ENCODE data around the gene KCNJ11. TPM values are rescaled to one million over a fixed set of nuclear protein-coding genes. Genes with fewer than 3 reads are reported as not detected.

KCNJ11 gene
- total and polyA plus RNA-seq, 9 donors: 12.9 to 23.5 (median 16.9) TPM

DNA sequence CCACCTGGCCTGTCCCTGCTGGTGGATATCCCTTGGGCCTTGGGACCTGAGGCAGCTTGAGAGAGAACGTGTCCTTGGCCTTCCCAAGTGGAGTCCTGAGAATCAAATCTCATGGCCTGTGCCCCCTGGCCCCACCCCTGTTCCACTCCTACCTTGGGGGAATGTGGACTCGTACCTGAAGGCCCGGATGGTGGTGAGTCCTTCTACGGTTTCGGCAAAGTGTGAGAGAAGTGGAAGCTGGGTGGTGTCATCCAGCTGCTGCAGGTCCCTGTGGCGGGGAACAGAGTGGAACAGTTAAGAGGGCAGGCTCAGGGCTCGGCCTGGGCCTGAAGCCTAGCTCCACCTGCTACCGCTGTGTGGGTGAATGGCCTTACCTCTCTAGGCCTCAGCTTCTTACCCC lies 14.0 kb upstream of the KCNJ11 start:
- 90% methylated on average over 7 of the region's 8 CpGs for WGBS (ENCODE audit: insufficient coverage)
- Histone ChIP-seq H3K9me3 (replicated peaks; ENCODE audit: control insufficient read depth, low read depth, low read length) (no peaks in the 10 kb centered on the region), H3K36me3 (ENCODE audit: control insufficient read depth, insufficient read depth, low read length) (no peaks in the 10 kb centered on the region), H3K4me3 (ENCODE audit: low read length) (no peak overlapping the region), H3K27me3 (ENCODE audit: control insufficient read depth, insufficient read depth, low read length) (no peaks in the 10 kb centered on the region), H3K27ac (ENCODE audit: low read length) (no peak overlapping the region), H3K4me1 (ENCODE audit: control insufficient read depth, insufficient read depth, low read length) (peaks cover 26% of the 10 kb centered on the region)
- DNase-seq: no peak

DNA sequence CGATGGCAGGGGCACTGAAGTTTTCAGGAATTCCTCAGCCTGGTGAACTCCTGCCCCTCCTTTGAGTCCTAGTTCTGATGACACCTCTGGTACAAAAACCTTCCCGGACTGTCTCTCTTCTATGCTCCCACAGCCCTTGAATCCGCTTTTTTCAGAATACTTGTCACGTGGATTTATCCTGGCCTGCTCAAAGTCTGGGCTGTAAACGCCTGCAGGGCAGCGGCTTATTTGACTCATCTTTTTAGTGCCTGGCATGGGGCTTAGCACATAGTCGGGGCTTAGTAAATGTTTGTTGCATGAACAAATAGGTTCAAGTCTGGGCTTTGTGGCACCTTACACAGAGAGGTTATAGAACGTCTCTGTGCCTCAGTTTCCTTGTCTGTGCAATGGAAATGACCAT lies 13.4 kb upstream of the KCNJ11 start:
- Histone ChIP-seq H3K36me3 (ENCODE audit: control insufficient read depth, insufficient read depth, low read length) (no peaks in the 10 kb centered on the region), H3K9me3 (replicated peaks; ENCODE audit: control insufficient read depth, low read depth, low read length) (no peaks in the 10 kb centered on the region), H3K27me3 (ENCODE audit: control insufficient read depth, insufficient read depth, low read length) (no peaks in the 10 kb centered on the region), H3K4me3 (ENCODE audit: low read length) (no peak overlapping the region), H3K27ac (ENCODE audit: low read length) (no peak overlapping the region), H3K4me1 (ENCODE audit: control insufficient read depth, insufficient read depth, low read length) (peaks cover 26% of the 10 kb centered on the region)
- no peak for DNase-seq
- 83% methylated on average over 8 of the region's 8 CpGs for WGBS (ENCODE audit: insufficient coverage)

DNA sequence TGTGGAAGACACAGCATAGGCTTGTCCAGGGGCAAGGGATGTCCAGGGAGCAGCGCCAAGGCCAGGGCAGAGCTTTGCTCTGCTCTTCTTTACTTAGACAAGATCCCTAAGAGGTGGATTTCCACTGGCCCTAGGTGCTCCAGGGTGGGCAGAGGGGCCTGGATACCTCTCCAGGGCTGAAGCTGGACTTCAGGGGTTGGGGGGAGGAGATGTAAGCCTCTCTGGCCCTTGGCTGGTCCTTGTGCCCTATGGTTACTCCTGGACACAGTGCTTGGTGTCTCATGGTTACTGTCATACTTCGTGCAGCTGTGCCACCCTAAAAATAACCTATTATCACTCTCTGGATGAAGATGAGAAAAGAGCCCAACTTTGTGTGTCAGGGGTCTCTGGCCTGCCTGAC lies 12.9 kb upstream of the KCNJ11 start:
- H3K4me1 ChIP-seq (ENCODE audit: control insufficient read depth, insufficient read depth, low read length): peaks cover 22% of the 10 kb centered on the region
- no peaks in the 10 kb centered on the region for H3K9me3 ChIP-seq (replicated peaks; ENCODE audit: control insufficient read depth, low read depth, low read length)
- no peak overlapping the region for H3K4me3 ChIP-seq (ENCODE audit: low read length)
- DNase-seq: peak; percentile 18
- H3K27ac ChIP-seq (ENCODE audit: low read length): no peak overlapping the region
- no peaks in the 10 kb centered on the region for H3K27me3 ChIP-seq (ENCODE audit: control insufficient read depth, insufficient read depth, low read length)
- no CpG with 5 or more reads among the region's 2 CpGs for WGBS (ENCODE audit: insufficient coverage)
- no peaks in the 10 kb centered on the region for H3K36me3 ChIP-seq (ENCODE audit: control insufficient read depth, insufficient read depth, low read length)

DNA sequence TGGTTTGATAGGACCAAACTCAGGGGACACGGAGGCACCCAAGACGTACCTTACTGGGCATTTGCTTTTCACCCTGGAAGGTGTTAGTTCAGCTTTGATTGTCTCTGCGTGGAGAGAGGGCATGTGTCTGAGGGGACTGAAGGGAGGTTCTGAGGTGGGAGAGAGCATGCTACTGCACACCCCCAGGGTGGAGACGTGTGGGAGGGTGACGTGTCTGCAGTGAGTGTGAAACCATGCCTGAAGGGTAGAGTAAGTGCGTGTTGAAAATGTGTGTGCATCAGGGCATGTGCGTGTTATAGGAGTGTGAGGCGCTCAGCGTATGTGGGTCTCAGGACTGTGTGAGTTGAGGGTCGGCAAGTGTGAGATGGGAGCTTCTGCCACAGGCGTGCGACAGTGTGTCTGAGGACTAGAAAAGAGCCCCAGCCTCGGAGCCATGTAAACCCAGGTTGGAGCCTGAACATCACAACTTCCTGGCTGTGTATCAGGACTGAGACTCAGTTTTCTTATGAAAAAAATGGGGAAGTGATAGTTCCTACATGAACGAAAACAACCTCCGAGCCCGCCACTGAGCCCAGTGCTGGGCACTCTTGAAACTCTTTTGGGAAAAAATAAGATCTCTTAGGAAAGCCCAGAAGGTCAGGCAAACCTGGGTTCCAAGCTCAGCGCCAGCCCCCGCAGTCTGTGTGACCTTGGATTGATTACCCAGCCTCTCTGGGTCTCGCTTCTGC lies 11.8 kb upstream of the KCNJ11 start:
- WGBS (ENCODE audit: insufficient coverage): 81% methylated on average over 16 of the region's 19 CpGs
- no peak for DNase-seq
- Histone ChIP-seq H3K4me3 (ENCODE audit: low read length) (no peak overlapping the region), H3K9me3 (replicated peaks; ENCODE audit: control insufficient read depth, low read depth, low read length) (no peaks in the 10 kb centered on the region), H3K4me1 (ENCODE audit: control insufficient read depth, insufficient read depth, low read length) (peaks cover 12% of the 10 kb centered on the region), H3K36me3 (ENCODE audit: control insufficient read depth, insufficient read depth, low read length) (no peaks in the 10 kb centered on the region), H3K27ac (ENCODE audit: low read length) (no peak overlapping the region), H3K27me3 (ENCODE audit: control insufficient read depth, insufficient read depth, low read length) (no peaks in the 10 kb centered on the region)

DNA sequence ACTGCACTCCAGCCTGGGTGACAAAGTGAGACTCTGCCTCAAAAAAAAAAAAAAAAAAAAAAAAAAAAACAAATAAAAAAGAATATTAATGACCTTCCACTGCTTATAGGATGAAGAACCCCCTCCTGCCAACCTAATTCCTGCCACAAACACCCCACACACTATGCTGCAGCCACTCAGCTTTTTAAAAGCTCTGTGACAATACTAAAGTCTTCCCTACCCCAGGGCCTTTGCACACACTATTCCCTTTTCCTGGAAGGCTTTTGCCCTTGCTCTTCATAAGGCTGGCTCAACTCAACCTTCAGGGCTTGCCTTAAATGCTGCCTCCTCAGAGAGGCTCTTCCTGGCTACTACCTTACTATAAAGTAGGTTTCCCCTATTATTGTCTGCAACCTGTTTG lies 10.8 kb upstream of the KCNJ11 start:
- DNase-seq: no peak
- Histone ChIP-seq H3K4me3 (ENCODE audit: low read length) (no peak overlapping the region), H3K9me3 (replicated peaks; ENCODE audit: control insufficient read depth, low read depth, low read length) (no peaks in the 10 kb centered on the region), H3K36me3 (ENCODE audit: control insufficient read depth, insufficient read depth, low read length) (no peaks in the 10 kb centered on the region), H3K27me3 (ENCODE audit: control insufficient read depth, insufficient read depth, low read length) (no peaks in the 10 kb centered on the region), H3K27ac (ENCODE audit: low read length) (no peak overlapping the region), H3K4me1 (ENCODE audit: control insufficient read depth, insufficient read depth, low read length) (peaks cover 9% of the 10 kb centered on the region)

DNA sequence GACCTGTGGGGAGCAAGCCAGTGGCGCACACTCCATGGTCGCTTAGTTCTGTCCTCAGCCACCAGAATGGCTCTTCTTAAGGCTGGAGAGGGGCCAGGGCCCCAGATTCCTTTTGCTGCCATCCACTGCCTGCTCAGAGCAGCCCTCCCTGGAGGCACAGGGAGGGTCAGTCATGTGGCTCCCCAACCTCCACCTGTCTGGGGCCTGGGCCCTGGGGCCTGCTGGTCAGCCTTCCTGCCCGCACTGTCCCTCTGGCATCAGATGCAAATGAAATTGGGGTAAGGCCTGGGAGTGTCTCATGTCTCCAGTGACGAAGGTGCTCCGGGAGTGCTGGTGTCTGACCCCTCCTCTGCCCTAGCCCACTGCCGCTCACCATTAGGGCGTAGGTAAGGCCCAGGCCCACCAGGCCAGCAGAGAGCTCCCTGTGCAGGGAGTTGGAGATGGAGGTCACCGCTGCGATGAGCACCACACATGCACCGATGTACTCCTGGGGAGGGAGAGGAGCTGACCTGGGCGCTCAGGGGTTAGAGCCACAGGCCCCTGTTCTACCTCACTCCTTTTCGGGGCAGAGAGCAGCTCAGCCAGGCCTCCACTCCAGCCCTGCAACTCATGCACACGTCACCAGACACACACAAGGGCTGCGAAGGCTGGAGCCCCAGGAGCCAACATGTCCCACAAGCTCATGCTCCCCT lies 9.0 kb upstream of the KCNJ11 start:
- no peaks in the 10 kb centered on the region for H3K27me3 ChIP-seq (ENCODE audit: control insufficient read depth, insufficient read depth, low read length)
- 84% methylated on average over 10 of the region's 14 CpGs for WGBS (ENCODE audit: insufficient coverage)
- H3K4me1 ChIP-seq (ENCODE audit: control insufficient read depth, insufficient read depth, low read length): peaks cover 9% of the 10 kb centered on the region
- no peak overlapping the region for H3K27ac ChIP-seq (ENCODE audit: low read length)
- no peak for DNase-seq
- no peaks in the 10 kb centered on the region for H3K9me3 ChIP-seq (replicated peaks; ENCODE audit: control insufficient read depth, low read depth, low read length)
- no peaks in the 10 kb centered on the region for H3K36me3 ChIP-seq (ENCODE audit: control insufficient read depth, insufficient read depth, low read length)
- no peak overlapping the region for H3K4me3 ChIP-seq (ENCODE audit: low read length)

DNA sequence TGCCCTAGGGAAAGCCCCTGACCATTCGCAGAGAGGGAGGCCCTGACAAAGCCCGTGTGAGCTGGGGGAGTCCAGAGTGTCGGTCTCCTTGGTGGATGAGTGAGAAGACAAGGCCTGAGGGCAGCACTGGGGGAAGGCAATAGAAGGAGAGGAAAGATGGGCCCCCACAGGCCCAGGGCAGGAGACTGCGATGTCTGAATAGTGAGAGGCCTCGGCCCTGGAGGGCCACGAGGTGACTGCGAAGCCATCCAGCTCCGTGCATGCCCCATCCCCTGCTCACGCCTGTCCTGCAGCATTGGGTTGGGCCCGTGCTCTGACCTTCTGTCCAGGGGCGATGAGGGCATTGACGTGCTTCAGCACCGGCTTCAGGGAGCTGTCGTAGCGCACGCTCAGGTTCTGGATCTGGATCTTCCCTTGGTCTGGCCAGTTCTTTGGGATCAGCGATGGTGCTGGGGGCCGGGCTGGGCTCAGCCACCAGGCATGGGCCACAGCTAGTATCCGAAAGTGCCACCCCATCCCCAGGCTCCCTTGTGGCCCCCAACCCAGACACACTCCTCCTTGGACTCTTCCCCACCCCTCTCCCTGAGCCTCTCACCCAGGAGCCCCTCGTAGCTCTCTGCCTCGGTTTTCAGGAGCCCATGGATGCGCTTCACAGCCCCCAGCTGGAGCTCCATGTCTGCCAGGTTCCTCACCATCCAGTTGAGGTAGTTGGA lies 8.3 kb upstream of the KCNJ11 start:
- no peak overlapping the region for H3K4me3 ChIP-seq (ENCODE audit: low read length)
- no peak for DNase-seq
- H3K9me3 ChIP-seq (replicated peaks; ENCODE audit: control insufficient read depth, low read depth, low read length): no peaks in the 10 kb centered on the region
- H3K27me3 ChIP-seq (ENCODE audit: control insufficient read depth, insufficient read depth, low read length): no peaks in the 10 kb centered on the region
- WGBS (ENCODE audit: insufficient coverage): 87% methylated on average over 21 of the region's 22 CpGs
- peaks cover 9% of the 10 kb centered on the region for H3K4me1 ChIP-seq (ENCODE audit: control insufficient read depth, insufficient read depth, low read length)
- H3K36me3 ChIP-seq (ENCODE audit: control insufficient read depth, insufficient read depth, low read length): no peaks in the 10 kb centered on the region
- no peak overlapping the region for H3K27ac ChIP-seq (ENCODE audit: low read length)

DNA sequence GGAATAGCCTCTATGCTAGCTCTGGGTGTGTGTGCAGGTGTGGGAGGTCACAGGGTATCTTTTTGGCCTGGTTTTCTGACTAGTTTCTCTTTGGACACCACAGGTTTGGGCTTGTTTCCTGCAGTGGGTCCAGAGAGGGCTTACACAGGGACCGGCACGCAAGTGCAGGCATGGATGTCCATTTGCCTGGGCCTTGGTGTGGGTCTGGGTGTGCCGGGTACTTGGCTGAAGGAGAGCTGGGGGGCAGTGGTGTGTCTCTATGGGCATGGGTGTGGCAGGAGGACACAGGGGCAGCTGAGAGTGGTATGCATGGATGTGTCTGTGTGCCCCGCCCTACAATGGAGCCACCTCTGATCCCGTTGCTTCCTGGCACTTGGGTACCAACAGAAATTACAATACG lies 7.5 kb upstream of the KCNJ11 start:
- H3K36me3 ChIP-seq (ENCODE audit: control insufficient read depth, insufficient read depth, low read length): no peaks in the 10 kb centered on the region
- WGBS (ENCODE audit: insufficient coverage): 87% methylated on average over 6 of the region's 6 CpGs
- H3K4me3 ChIP-seq (ENCODE audit: low read length): no peak overlapping the region
- H3K27ac ChIP-seq (ENCODE audit: low read length): no peak overlapping the region
- DNase-seq: no peak
- no peaks in the 10 kb centered on the region for H3K27me3 ChIP-seq (ENCODE audit: control insufficient read depth, insufficient read depth, low read length)
- no peaks in the 10 kb centered on the region for H3K9me3 ChIP-seq (replicated peaks; ENCODE audit: control insufficient read depth, low read depth, low read length)
- H3K4me1 ChIP-seq (ENCODE audit: control insufficient read depth, insufficient read depth, low read length): peaks cover 2% of the 10 kb centered on the region

DNA sequence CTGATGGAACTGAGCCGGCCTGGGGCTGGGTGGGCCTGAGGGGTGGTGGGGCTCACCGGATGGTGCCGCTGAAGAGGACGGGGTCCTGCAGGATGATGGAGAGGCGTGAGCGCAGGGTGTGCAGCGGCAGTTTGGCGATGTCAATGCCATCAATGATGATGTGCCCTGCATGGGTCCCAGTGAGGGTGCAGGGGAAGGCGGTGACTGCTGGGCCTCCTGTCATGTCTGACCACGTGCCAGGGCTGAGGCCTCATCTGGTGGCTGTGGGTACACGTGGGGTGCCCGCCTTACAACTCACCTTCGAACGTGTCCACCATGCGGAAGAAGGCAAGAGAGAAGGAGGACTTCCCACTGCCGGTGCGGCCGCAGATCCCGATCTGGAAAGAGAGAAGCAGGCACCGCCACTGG lies 7.1 kb upstream of the KCNJ11 start:
- DNase-seq: no peak
- H3K4me3 ChIP-seq (ENCODE audit: low read length): no peak overlapping the region
- no peaks in the 10 kb centered on the region for H3K4me1 ChIP-seq (ENCODE audit: control insufficient read depth, insufficient read depth, low read length)
- 93% methylated on average over 14 of the region's 20 CpGs for WGBS (ENCODE audit: insufficient coverage)
- H3K27me3 ChIP-seq (ENCODE audit: control insufficient read depth, insufficient read depth, low read length): no peaks in the 10 kb centered on the region
- no peaks in the 10 kb centered on the region for H3K9me3 ChIP-seq (replicated peaks; ENCODE audit: control insufficient read depth, low read depth, low read length)
- H3K36me3 ChIP-seq (ENCODE audit: control insufficient read depth, insufficient read depth, low read length): no peaks in the 10 kb centered on the region
- no peak overlapping the region for H3K27ac ChIP-seq (ENCODE audit: low read length)

DNA sequence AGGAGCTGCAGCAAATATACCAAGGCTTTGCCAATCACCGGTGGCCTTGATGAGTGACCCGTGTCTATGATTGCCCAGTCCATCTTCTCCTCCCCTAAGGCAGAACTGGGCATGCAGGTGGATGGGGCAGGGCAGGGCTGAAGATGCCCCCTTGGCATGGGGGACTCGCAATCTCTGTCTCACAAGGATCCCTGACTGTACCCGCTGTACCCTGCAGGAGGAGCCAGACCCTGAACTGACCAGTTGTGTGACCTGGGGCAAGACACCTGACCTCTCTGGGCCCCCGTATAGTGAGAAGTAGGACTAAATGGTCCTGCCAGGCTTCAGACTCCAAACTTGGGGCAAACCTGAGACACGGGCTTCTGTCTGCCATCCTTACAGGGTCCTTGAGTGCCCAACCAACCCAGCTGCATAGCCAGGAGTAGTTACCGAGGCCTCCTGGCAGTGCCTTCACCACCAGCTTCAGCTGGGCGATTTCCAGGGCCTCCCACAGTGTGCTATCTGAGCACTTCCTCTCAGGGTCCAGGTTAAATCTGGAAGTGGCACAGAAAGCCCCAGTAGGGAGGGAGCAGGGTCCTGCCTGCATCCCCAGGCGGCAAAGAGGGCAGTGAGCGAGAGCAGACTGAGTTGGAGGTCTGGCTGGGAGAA lies 6.4 kb upstream of the KCNJ11 start:
- Histone ChIP-seq H3K27me3 (ENCODE audit: control insufficient read depth, insufficient read depth, low read length) (no peaks in the 10 kb centered on the region), H3K9me3 (replicated peaks; ENCODE audit: control insufficient read depth, low read depth, low read length) (no peaks in the 10 kb centered on the region), H3K36me3 (ENCODE audit: control insufficient read depth, insufficient read depth, low read length) (no peaks in the 10 kb centered on the region), H3K4me3 (ENCODE audit: low read length) (no peak overlapping the region), H3K4me1 (ENCODE audit: control insufficient read depth, insufficient read depth, low read length) (peaks cover 3% of the 10 kb centered on the region), H3K27ac (ENCODE audit: low read length) (no peak overlapping the region)
- no peak for DNase-seq
- 84% methylated on average over 8 of the region's 10 CpGs for WGBS (ENCODE audit: insufficient coverage)

All from muscle of leg (tissue), 11 donors.